ENCODE data around the gene ATP2A2.

ATP2A2 gene

DNA sequence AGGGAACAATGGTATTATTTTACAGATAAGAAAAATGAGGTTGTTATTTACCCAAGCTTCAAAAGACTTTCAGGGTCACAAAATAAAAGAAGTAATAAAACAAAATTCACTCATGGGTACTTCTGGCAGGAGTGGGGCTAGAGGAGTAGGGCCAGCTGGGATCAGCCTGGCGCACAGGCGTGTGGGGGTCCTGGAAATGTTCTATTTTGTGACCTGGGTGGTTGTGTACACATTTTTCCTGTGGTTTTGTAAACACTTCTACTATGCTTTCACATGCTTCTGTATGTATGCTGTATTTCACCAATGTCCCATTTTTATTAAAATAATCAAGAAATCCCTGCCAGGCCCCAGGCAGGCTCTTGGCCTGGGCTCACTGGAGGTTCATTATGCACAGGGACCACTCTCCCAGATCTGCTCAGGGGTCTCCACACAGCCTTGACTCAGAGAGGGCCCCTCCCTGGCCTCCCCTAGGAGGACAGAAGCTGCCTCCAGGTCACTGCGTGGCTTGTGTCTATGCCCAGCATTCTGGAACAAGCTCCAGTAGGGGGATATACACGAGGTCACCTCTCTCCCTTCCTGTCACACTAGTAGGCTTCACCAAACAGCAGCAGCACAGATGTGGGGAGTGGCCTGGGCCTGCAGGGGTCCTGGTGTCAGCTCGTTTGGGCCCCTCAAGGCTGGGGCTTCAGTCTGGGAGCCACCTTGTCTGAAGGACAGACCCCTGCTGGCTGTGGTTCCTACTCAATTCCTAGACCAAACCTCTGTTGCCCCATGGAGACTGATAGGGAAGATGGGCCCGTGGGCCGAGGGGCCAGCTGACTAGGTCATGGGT lies 84.7 kb downstream of the ATP2A2 start:
- no peaks in the 10 kb centered on the region for H3K9me3 ChIP-seq (ENCODE audit: insufficient read depth, low read depth, low read length)
- peaks cover 5 to 7% of the 10 kb centered on the region in 2 experiments for H3K36me3 ChIP-seq (ENCODE audit: control insufficient read depth in 1 of 2, insufficient read depth in 2 of 2, low read length in 2 of 2)
- no peak overlapping the region for H2BK12ac ChIP-seq (ENCODE audit: low read length)
- H2BK5ac ChIP-seq (ENCODE audit: low read depth, low read length, poor library complexity): no peak overlapping the region
- H4K12ac ChIP-seq (ENCODE audit: low read depth, low read length): no peak overlapping the region
- no peak overlapping the region for H3K27ac ChIP-seq (ENCODE audit: low read depth, low read length)
- H3K79me2 ChIP-seq (ENCODE audit: control insufficient read depth, insufficient read depth, low read length, poor library complexity): no peaks in the 10 kb centered on the region
- H3K27me3 ChIP-seq (ENCODE audit: insufficient read depth, low read length): no peaks in the 10 kb centered on the region
- no peak overlapping the region for H2AK5ac ChIP-seq (ENCODE audit: low read length)
- no peak overlapping the region for H3K4me3 ChIP-seq (ENCODE audit: low read depth, low read length)
- no peak overlapping the region for H3K4ac ChIP-seq (ENCODE audit: low read depth, low read length)
- no peak overlapping the region for H3K14ac ChIP-seq (ENCODE audit: low read length)
- no peak overlapping the region for H3K18ac ChIP-seq (ENCODE audit: low read length)
- peaks cover 0 to 6% of the 10 kb centered on the region in 2 experiments for H3K4me1 ChIP-seq (ENCODE audit: control insufficient read depth in 1 of 2, insufficient read depth in 2 of 2, low read length in 2 of 2)
- H2BK120ac ChIP-seq (ENCODE audit: insufficient read depth, low read length, poor library complexity): no peak overlapping the region
- WGBS (ENCODE audit: extremely low coverage, insufficient coverage, insufficient read length): no CpG with 5 or more reads among the region's 7 CpGs
- no peak overlapping the region for H3K4me2 ChIP-seq (ENCODE audit: low read length)
- no peaks in the 10 kb centered on the region for H3K79me1 ChIP-seq (ENCODE audit: low read length)
- DNase-seq: no peak
- H4K8ac ChIP-seq (ENCODE audit: low read depth, low read length): no peak overlapping the region
- H3K23ac ChIP-seq (ENCODE audit: low read length): no peak overlapping the region
- no peak overlapping the region for H2AFZ ChIP-seq (ENCODE audit: insufficient read depth, low read length, poor library complexity)
- H4K91ac ChIP-seq (ENCODE audit: low read depth, low read length): no peak overlapping the region
- no peak overlapping the region for H3K9ac ChIP-seq (ENCODE audit: low read length)

DNA sequence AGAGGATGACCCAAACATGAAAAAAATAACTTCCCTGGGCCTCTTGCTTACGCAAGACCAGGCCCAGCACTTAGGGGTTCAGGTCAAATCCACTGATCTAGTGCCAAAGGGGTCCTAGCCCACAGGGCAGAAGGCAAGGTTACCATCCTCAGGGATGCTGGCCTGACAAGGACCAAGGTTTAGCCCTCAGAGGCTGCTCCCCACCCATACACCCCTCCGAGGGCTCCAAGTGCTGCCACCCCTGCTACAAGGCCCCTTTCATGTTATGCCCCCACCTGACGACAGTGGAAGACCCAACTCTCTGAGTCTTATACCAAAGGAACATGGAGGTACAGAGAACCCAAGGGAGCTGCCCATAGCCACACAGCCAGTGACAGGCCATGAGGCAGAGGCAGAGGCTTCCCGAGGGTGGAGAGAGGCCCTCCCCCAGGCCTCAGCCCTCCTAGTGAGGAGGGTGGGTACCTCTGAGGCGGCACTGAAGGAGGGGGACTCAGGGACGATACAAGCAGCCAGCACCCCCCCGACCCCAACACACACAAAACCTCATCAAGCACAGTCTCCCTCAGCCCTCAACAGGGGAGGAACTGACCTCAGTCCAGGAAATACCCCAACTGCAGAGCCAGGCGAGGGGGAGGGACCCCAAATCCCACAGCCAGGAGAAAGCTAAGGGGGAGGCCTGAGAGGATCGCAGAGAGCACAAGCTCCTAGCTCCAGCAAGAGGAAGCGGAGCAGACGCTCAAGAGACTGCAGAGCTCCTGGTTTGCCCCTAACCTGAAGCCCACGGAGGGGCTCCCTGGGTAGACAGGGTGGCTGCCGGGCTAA lies 85.5 kb downstream of the ATP2A2 start:
- WGBS (ENCODE audit: extremely low coverage, insufficient coverage, insufficient read length): no CpG with 5 or more reads among the region's 13 CpGs
- H3K27ac ChIP-seq (ENCODE audit: low read depth, low read length): no peak overlapping the region
- no peak overlapping the region for H3K14ac ChIP-seq (ENCODE audit: low read length)
- H2BK5ac ChIP-seq (ENCODE audit: low read depth, low read length, poor library complexity): no peak overlapping the region
- no peak for DNase-seq
- H3K4me2 ChIP-seq (ENCODE audit: low read length): no peak overlapping the region
- H3K23ac ChIP-seq (ENCODE audit: low read length): no peak overlapping the region
- H3K27me3 ChIP-seq (ENCODE audit: insufficient read depth, low read length): no peaks in the 10 kb centered on the region
- H4K12ac ChIP-seq (ENCODE audit: low read depth, low read length): no peak overlapping the region
- H3K4me1 ChIP-seq (ENCODE audit: control insufficient read depth in 1 of 2, insufficient read depth in 2 of 2, low read length in 2 of 2): peaks cover 0 to 6% of the 10 kb centered on the region in 2 experiments
- H3K18ac ChIP-seq (ENCODE audit: low read length): no peak overlapping the region
- H3K79me2 ChIP-seq (ENCODE audit: control insufficient read depth, insufficient read depth, low read length, poor library complexity): no peaks in the 10 kb centered on the region
- H3K4me3 ChIP-seq (ENCODE audit: low read depth, low read length): no peak overlapping the region
- no peak overlapping the region for H4K91ac ChIP-seq (ENCODE audit: low read depth, low read length)
- H2AFZ ChIP-seq (ENCODE audit: insufficient read depth, low read length, poor library complexity): no peak overlapping the region
- H2BK120ac ChIP-seq (ENCODE audit: insufficient read depth, low read length, poor library complexity): no peak overlapping the region
- no peak overlapping the region for H3K4ac ChIP-seq (ENCODE audit: low read depth, low read length)
- no peaks in the 10 kb centered on the region for H3K79me1 ChIP-seq (ENCODE audit: low read length)
- H2AK5ac ChIP-seq (ENCODE audit: low read length): no peak overlapping the region
- H3K9ac ChIP-seq (ENCODE audit: low read length): no peak overlapping the region
- no peaks in the 10 kb centered on the region for H3K9me3 ChIP-seq (ENCODE audit: insufficient read depth, low read depth, low read length)
- peaks cover 12 to 13% of the 10 kb centered on the region in 2 experiments for H3K36me3 ChIP-seq (ENCODE audit: control insufficient read depth in 1 of 2, insufficient read depth in 2 of 2, low read length in 2 of 2)
- no peak overlapping the region for H2BK12ac ChIP-seq (ENCODE audit: low read length)
- no peak overlapping the region for H4K8ac ChIP-seq (ENCODE audit: low read depth, low read length)

DNA sequence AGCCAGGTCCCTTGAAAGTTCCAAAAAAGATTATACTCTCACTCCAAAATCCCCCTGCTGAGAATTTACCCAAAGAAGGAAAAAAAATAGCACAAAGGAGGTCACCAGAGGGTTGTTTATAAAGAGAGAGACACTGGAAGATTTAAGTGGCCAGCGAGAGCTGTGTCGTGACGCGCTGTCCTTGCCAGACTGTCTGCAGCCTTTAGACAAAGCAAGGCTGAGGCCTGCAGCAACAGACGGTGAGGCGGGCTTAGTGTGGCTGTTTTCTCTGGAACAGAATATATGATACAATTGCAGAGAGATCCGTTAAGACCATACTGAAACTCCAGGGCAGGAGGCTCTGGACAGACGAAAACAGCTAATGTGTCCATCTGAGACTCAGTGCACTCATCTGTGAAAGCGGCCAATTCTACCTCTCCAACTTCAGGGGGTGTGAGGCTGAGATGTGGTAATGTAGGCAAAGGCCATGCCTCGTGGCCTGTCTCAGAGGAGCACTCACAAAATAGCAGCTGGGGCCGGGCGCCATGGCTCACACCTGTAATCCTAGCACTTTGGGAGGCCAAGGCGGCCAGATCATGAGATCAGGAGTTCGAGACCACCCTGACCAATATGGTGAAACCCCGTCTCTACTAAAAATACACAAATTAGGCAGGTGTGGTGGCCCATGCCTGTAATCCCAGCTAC lies 86.3 kb downstream of the ATP2A2 start:
- Histone ChIP-seq H3K4me1 (ENCODE audit: control insufficient read depth in 1 of 2, insufficient read depth in 2 of 2, low read length in 2 of 2) (peaks cover 0 to 6% of the 10 kb centered on the region in 2 experiments), H3K4me2 (ENCODE audit: low read length) (no peak overlapping the region), H4K12ac (ENCODE audit: low read depth, low read length) (no peak overlapping the region), H3K4ac (ENCODE audit: low read depth, low read length) (no peak overlapping the region), H3K18ac (ENCODE audit: low read length) (no peak overlapping the region), H3K9ac (ENCODE audit: low read length) (no peak overlapping the region), H3K27me3 (ENCODE audit: insufficient read depth, low read length) (no peaks in the 10 kb centered on the region), H3K36me3 (ENCODE audit: control insufficient read depth in 1 of 2, insufficient read depth in 2 of 2, low read length in 2 of 2) (peaks cover 20 to 21% of the 10 kb centered on the region in 2 experiments), H4K8ac (ENCODE audit: low read depth, low read length) (no peak overlapping the region), H3K27ac (ENCODE audit: low read depth, low read length) (no peak overlapping the region), H3K23ac (ENCODE audit: low read length) (no peak overlapping the region), H2BK5ac (ENCODE audit: low read depth, low read length, poor library complexity) (no peak overlapping the region), H2BK12ac (ENCODE audit: low read length) (no peak overlapping the region), H4K91ac (ENCODE audit: low read depth, low read length) (no peak overlapping the region), H3K9me3 (ENCODE audit: insufficient read depth, low read depth, low read length) (no peaks in the 10 kb centered on the region), H2AFZ (ENCODE audit: insufficient read depth, low read length, poor library complexity) (no peak overlapping the region), H3K4me3 (ENCODE audit: low read depth, low read length) (no peak overlapping the region), H2AK5ac (ENCODE audit: low read length) (no peak overlapping the region), H2BK120ac (ENCODE audit: insufficient read depth, low read length, poor library complexity) (no peak overlapping the region), H3K79me2 (ENCODE audit: control insufficient read depth, insufficient read depth, low read length, poor library complexity) (no peaks in the 10 kb centered on the region), H3K79me1 (ENCODE audit: low read length) (no peaks in the 10 kb centered on the region), H3K14ac (ENCODE audit: low read length) (no peak overlapping the region)
- no peak for DNase-seq
- WGBS (ENCODE audit: extremely low coverage, insufficient coverage, insufficient read length): no CpG with 5 or more reads among the region's 15 CpGs

DNA sequence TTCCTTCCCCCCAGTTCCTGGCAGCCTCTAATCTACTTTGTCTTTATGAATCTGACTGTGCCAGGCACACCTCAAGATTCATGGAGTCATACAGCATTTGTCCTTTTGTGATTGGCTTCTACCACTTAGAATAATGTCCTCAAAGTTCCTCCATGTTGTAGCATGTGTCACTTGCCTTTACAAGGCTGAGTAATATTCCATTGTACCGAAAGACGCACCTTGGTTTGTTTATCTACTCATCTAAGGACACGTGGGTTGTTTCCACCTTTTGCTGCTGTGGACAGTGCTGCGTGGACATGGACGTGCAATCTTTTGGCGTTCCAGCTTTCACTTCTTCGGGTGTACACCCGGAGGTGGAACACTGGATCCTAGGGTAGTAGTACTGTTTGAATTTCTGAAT lies 88.9 kb downstream of the ATP2A2 start:
- Histone ChIP-seq H4K12ac (ENCODE audit: low read depth, low read length) (no peak overlapping the region), H2BK12ac (ENCODE audit: low read length) (no peak overlapping the region), H3K14ac (ENCODE audit: low read length) (no peak overlapping the region), H2AK5ac (ENCODE audit: low read length) (no peak overlapping the region), H3K27me3 (ENCODE audit: insufficient read depth, low read length) (no peaks in the 10 kb centered on the region), H3K18ac (ENCODE audit: low read length) (no peak overlapping the region), H3K23ac (ENCODE audit: low read length) (no peak overlapping the region), H4K8ac (ENCODE audit: low read depth, low read length) (no peak overlapping the region), H2AFZ (ENCODE audit: insufficient read depth, low read length, poor library complexity) (no peak overlapping the region), H3K4me2 (ENCODE audit: low read length) (no peak overlapping the region), H4K91ac (ENCODE audit: low read depth, low read length) (no peak overlapping the region), H2BK120ac (ENCODE audit: insufficient read depth, low read length, poor library complexity) (no peak overlapping the region), H2BK5ac (ENCODE audit: low read depth, low read length, poor library complexity) (no peak overlapping the region), H3K4me1 (ENCODE audit: control insufficient read depth in 1 of 2, insufficient read depth in 2 of 2, low read length in 2 of 2) (peaks cover 0 to 6% of the 10 kb centered on the region in 2 experiments), H3K79me2 (ENCODE audit: control insufficient read depth, insufficient read depth, low read length, poor library complexity) (no peaks in the 10 kb centered on the region), H3K27ac (ENCODE audit: low read depth, low read length) (no peak overlapping the region), H3K4ac (ENCODE audit: low read depth, low read length) (no peak overlapping the region), H3K4me3 (ENCODE audit: low read depth, low read length) (no peak overlapping the region), H3K36me3 (ENCODE audit: control insufficient read depth in 1 of 2, insufficient read depth in 2 of 2, low read length in 2 of 2) (peaks cover 37 to 44% of the 10 kb centered on the region in 2 experiments), H3K9ac (ENCODE audit: low read length) (no peak overlapping the region), H3K79me1 (ENCODE audit: low read length) (no peaks in the 10 kb centered on the region), H3K9me3 (ENCODE audit: insufficient read depth, low read depth, low read length) (no peaks in the 10 kb centered on the region)
- WGBS (ENCODE audit: extremely low coverage, insufficient coverage, insufficient read length): no CpG with 5 or more reads among the region's 8 CpGs
- no peak for DNase-seq

Data from trophoblast cell (in vitro differentiated cells and primary cell).